ENCODE measurements around the gene ASB7.
"Not testable (repeated sequence)": the region's sequence is repeated elsewhere in the genome, so short reads cannot be mapped to it uniquely, and the experiment has no call there.

The ASB7 gene

GRCh38 chr15:100670505-100671021, 68.2 kb downstream of the ASB7 start:
- 74% methylated on average over 8 of the region's 8 CpGs for WGBS

DNA sequence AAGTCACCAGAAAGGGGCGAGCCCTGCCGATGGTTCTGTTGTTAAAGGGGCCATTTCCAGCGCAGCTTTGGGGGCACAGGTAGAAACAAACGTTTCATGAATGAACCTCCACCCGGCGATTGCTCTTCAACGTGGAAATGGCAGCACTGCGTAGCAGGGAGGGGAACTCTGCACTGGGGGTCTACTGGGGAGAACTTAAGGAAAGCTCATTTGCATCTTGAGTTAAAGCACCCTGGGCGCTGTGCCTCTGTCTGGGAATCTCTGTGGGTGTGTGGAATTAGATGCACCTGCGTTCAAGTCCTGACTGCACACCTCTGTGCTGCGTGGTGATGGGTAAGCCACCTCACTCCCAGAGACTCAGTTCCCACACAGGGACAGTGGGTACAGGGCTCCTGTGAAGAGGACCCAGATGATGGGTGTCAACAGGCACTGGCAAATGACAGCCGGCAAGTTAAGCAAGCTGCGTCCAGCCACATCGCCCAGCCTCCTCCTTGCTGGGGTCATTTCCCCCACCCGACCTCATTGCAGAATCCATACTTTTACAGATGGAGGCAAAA, 68.8 kb downstream of the ASB7 start:
- Histone ChIP-seq H3K9me3 (ENCODE audit: insufficient read depth, low read depth, low read length) (no peaks in the 10 kb centered on the region), H3K36me3 (ENCODE audit: insufficient read depth, low read length) (no peaks in the 10 kb centered on the region), H3K9ac (ENCODE audit: low read depth, low read length) (no peak overlapping the region), H3K27me3 (ENCODE audit: insufficient read depth, low read length) (no peaks in the 10 kb centered on the region), H3K4me3 (ENCODE audit: low read length) (no peak overlapping the region), H3K4me1 (ENCODE audit: insufficient read depth, low read length) (no peaks in the 10 kb centered on the region), H3K27ac (ENCODE audit: low read depth, low read length) (no peak overlapping the region)
- 92% methylated on average over 15 of the region's 15 CpGs for WGBS

More at GRCh38 chr15:100670505-100671021, 68.2 kb downstream of the ASB7 start:
- Histone ChIP-seq H3K27me3 (ENCODE audit: insufficient read depth, low read length) (no peaks in the 10 kb centered on the region), H3K36me3 (ENCODE audit: insufficient read depth, low read length) (no peaks in the 10 kb centered on the region), H3K9ac (ENCODE audit: low read depth, low read length) (no peak overlapping the region), H3K4me1 (ENCODE audit: insufficient read depth, low read length) (no peaks in the 10 kb centered on the region), H3K4me3 (ENCODE audit: low read length) (no peak overlapping the region), H3K27ac (ENCODE audit: low read depth, low read length) (no peak overlapping the region), H3K9me3 (ENCODE audit: insufficient read depth, low read depth, low read length) (no peaks in the 10 kb centered on the region)

DNA sequence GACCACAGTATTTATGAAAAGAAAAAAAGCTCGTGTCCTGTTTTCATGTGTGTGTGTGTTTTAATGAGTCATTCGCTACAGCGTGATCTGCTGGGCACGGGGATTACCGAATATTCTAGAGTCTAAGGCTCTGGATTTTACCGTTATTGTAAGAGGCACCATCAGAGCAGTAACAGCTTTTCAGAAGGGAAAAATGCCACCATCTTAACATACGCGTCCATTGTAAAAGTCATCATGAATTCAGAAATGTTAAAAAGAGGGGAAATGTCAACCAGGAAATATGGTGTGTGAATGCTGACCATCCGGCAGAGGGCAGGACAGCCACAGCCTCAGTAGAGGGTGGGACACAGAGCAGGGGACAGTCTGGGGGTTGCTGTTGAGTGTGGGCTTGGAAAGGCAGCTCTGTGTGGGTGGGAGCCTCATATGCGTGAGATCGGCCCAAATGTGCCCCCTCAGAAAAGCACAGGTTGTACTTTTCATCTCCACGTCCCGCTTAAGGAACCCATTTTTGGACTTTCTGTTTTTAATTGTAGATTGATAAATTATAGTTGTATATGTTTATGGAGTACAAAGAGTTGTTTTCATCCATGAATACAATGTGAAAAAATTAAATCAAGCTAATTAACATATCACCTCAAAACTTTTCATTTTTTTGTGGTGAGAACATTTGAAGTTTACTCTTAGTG, 69.6 kb downstream of the ASB7 start:
- no peak overlapping the region for H3K4me3 ChIP-seq (ENCODE audit: low read length)
- no peak overlapping the region for H3K27ac ChIP-seq (ENCODE audit: low read depth, low read length)
- no peaks in the 10 kb centered on the region for H3K36me3 ChIP-seq (ENCODE audit: insufficient read depth, low read length)
- 82% methylated on average over 13 of the region's 13 CpGs for WGBS
- no peaks in the 10 kb centered on the region for H3K4me1 ChIP-seq (ENCODE audit: insufficient read depth, low read length)
- no peak overlapping the region for H3K9ac ChIP-seq (ENCODE audit: low read depth, low read length)
- H3K9me3 ChIP-seq (ENCODE audit: insufficient read depth, low read depth, low read length), result no peaks in the 10 kb centered on the region
- H3K27me3 ChIP-seq (ENCODE audit: insufficient read depth, low read length), result no peaks in the 10 kb centered on the region

- no peak overlapping the region for H3K27ac ChIP-seq (ENCODE audit: low read depth, low read length)
- WGBS, result 72% methylated on average over 3 of the region's 5 CpGs
These were observed 70.6 kb downstream of the ASB7 start for GRCh38 chr15:100672959-100673358.

GRCh38 chr15:100679151-100679550, 76.8 kb downstream of the ASB7 start:
- not testable (repeated sequence) for H3K4me3 ChIP-seq (ENCODE audit: low read length); H3K4me1 ChIP-seq (ENCODE audit: insufficient read depth, low read length); H3K27ac ChIP-seq (ENCODE audit: low read depth, low read length); H3K27me3 ChIP-seq (ENCODE audit: insufficient read depth, low read length); H3K36me3 ChIP-seq (ENCODE audit: insufficient read depth, low read length); H3K9ac ChIP-seq (ENCODE audit: low read depth, low read length)
- WGBS, result 88% methylated on average over 5 of the region's 5 CpGs
- peaks cover 25% of the 10 kb centered on the region; the same call in 1 of the 2 replicates for H3K9me3 ChIP-seq (ENCODE audit: insufficient read depth, low read depth, low read length)

More at GRCh38 chr15:100672959-100673358, 70.6 kb downstream of the ASB7 start:
- H3K9me3 ChIP-seq (ENCODE audit: insufficient read depth, low read depth, low read length), result no peaks in the 10 kb centered on the region
- no peaks in the 10 kb centered on the region for H3K4me1 ChIP-seq (ENCODE audit: insufficient read depth, low read length)
- H3K4me3 ChIP-seq (ENCODE audit: low read length), result no peak overlapping the region
- no peaks in the 10 kb centered on the region for H3K36me3 ChIP-seq (ENCODE audit: insufficient read depth, low read length)
- H3K9ac ChIP-seq (ENCODE audit: low read depth, low read length), result no peak overlapping the region
- no peaks in the 10 kb centered on the region for H3K27me3 ChIP-seq (ENCODE audit: insufficient read depth, low read length)

- Histone ChIP-seq H3K27ac (ENCODE audit: low read depth, low read length) (no peak overlapping the region), H3K9me3 (ENCODE audit: insufficient read depth, low read depth, low read length) (peaks cover 25% of the 10 kb centered on the region; the same call in 1 of the 2 replicates), H3K4me3 (ENCODE audit: low read length) (no peak overlapping the region), H3K27me3 (ENCODE audit: insufficient read depth, low read length) (no peaks in the 10 kb centered on the region), H3K36me3 (ENCODE audit: insufficient read depth, low read length) (no peaks in the 10 kb centered on the region), H3K9ac (ENCODE audit: low read depth, low read length) (no peak overlapping the region), H3K4me1 (ENCODE audit: insufficient read depth, low read length) (no peaks in the 10 kb centered on the region)
- WGBS, result 79% methylated on average over 6 of the region's 6 CpGs
These were observed 78.3 kb downstream of the ASB7 start for GRCh38 chr15:100680726-100681125.

DNA sequence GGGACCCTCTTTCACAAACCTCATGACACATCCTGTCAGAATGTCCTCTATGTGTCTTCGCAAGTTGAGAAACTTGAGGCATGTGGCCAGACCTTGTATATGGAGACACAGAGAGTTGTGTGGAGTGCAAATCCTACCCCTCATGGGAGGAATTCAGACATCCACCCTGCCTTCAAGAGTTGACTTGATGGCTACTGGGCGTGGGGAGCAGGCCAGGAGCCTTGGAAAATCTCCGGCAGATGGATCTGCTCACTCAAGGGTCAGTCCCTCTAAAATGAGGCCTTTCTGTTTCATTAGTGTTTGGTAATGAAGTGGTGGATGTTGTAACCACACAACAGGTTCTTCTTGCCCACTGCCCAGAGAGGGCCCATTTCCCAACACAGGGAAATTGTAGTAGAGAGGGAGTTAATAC, 79.0 kb downstream of the ASB7 start:
- Histone ChIP-seq H3K27ac (ENCODE audit: low read depth, low read length) (no peak overlapping the region), H3K9me3 (ENCODE audit: insufficient read depth, low read depth, low read length) (peaks cover 25% of the 10 kb centered on the region; the same call in 1 of the 2 replicates), H3K27me3 (ENCODE audit: insufficient read depth, low read length) (no peaks in the 10 kb centered on the region), H3K9ac (ENCODE audit: low read depth, low read length) (no peak overlapping the region), H3K4me3 (ENCODE audit: low read length) (no peak overlapping the region), H3K4me1 (ENCODE audit: insufficient read depth, low read length) (no peaks in the 10 kb centered on the region), H3K36me3 (ENCODE audit: insufficient read depth, low read length) (no peaks in the 10 kb centered on the region)
- 95% methylated on average over 3 of the region's 3 CpGs for WGBS

DNA sequence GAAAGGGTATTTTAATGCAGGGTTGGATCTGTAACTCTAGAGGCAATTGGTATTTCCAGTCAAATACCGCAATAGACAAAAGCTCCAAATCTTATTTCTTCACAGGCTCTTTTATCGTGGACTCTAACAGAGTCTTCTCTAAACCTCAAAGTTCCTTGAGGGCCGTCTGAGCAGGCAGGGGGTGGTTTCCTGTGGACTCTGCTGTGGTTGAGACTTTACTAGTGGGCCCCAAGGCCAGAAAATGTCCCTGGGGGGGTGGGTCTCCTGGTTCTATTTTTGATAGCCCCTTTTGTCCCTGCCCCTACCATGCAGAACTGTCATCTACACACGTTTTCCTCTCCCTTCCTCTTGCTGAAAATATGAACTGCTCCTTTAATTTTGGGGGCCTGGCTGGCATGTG, 80.1 kb downstream of the ASB7 start:
- no peak overlapping the region for H3K27ac ChIP-seq (ENCODE audit: low read depth, low read length)
- H3K36me3 ChIP-seq (ENCODE audit: insufficient read depth, low read length), result no peaks in the 10 kb centered on the region
- peaks cover 25% of the 10 kb centered on the region; the same call in 1 of the 2 replicates for H3K9me3 ChIP-seq (ENCODE audit: insufficient read depth, low read depth, low read length)
- no peak overlapping the region for H3K4me3 ChIP-seq (ENCODE audit: low read length)
- 78% methylated on average over 4 of the region's 4 CpGs for WGBS
- H3K9ac ChIP-seq (ENCODE audit: low read depth, low read length), result no peak overlapping the region
- no peaks in the 10 kb centered on the region for H3K27me3 ChIP-seq (ENCODE audit: insufficient read depth, low read length)
- H3K4me1 ChIP-seq (ENCODE audit: insufficient read depth, low read length), result peaks cover 2% of the 10 kb centered on the region; the same call in 1 of the 2 replicates

DNA sequence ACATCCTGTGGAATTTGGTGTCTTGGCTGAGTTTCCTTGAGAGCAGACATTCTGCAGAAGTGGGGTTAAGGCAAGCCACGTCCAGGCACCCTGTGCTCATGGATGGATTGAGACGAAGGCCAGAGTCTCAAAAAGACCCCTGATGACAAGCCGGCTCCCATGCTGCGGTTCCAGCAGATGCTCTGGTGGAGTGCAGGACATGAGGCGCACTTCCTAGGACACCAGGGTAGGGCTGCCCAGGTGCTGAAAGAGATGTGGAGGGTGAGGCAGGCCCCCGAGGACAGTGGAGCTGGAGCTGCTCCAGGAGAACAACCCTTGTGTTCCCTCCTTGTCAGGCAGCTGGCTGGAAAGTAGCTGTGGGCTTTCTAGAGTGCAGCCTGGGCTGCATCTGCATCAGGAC, 81.0 kb downstream of the ASB7 start:
- peaks cover 25% of the 10 kb centered on the region; the same call in 1 of the 2 replicates for H3K9me3 ChIP-seq (ENCODE audit: insufficient read depth, low read depth, low read length)
- no peak overlapping the region for H3K4me3 ChIP-seq (ENCODE audit: low read length)
- H3K36me3 ChIP-seq (ENCODE audit: insufficient read depth, low read length), result no peaks in the 10 kb centered on the region
- 95% methylated on average over 6 of the region's 6 CpGs for WGBS
- no peaks in the 10 kb centered on the region for H3K27me3 ChIP-seq (ENCODE audit: insufficient read depth, low read length)
- no peak overlapping the region for H3K27ac ChIP-seq (ENCODE audit: low read depth, low read length)
- H3K4me1 ChIP-seq (ENCODE audit: insufficient read depth, low read length), result peaks cover 8% of the 10 kb centered on the region; the same call in 1 of the 2 replicates
- no peak overlapping the region for H3K9ac ChIP-seq (ENCODE audit: low read depth, low read length)

DNA sequence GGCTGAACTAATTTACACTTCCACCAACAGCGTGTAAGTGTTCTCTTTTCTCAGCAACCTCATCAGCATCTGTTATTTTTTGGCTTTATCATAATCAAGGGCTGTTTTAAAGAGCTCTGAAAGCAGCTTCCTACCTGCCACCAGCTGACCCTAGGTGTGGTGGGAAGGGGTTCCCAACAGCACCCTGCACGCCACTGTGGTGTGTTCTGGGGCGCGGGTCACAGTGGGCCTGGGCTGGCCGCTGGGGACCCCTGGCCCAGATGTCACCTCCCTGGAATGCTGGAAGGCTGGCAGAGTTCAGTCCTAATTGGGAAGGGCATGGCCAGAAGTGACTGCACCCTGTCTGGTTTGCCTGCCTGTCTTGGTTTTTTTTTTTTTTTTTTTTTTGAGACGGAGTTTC, 82.2 kb downstream of the ASB7 start:
- Histone ChIP-seq H3K9ac (ENCODE audit: low read depth, low read length) (no peak overlapping the region), H3K9me3 (ENCODE audit: insufficient read depth, low read depth, low read length) (peaks cover 20% of the 10 kb centered on the region; the same call in 1 of the 2 replicates), H3K27ac (ENCODE audit: low read depth, low read length) (no peak overlapping the region), H3K36me3 (ENCODE audit: insufficient read depth, low read length) (no peaks in the 10 kb centered on the region), H3K27me3 (ENCODE audit: insufficient read depth, low read length) (no peaks in the 10 kb centered on the region), H3K4me1 (ENCODE audit: insufficient read depth, low read length) (peaks cover 8% of the 10 kb centered on the region; the same call in 1 of the 2 replicates), H3K4me3 (ENCODE audit: low read length) (no peak overlapping the region)
- WGBS, result 95% methylated on average over 6 of the region's 6 CpGs

GRCh38 chr15:100686021-100686724, 83.8 kb downstream of the ASB7 start:
- 93% methylated on average over 23 of the region's 23 CpGs for WGBS
- Histone ChIP-seq H3K4me3 (ENCODE audit: low read length) (no peak overlapping the region), H3K27ac (ENCODE audit: low read depth, low read length) (no peak overlapping the region), H3K27me3 (ENCODE audit: insufficient read depth, low read length) (no peaks in the 10 kb centered on the region), H3K4me1 (ENCODE audit: insufficient read depth, low read length) (peaks cover 8% of the 10 kb centered on the region; the same call in 1 of the 2 replicates), H3K9me3 (ENCODE audit: insufficient read depth, low read depth, low read length) (peaks cover 7% of the 10 kb centered on the region; the same call in 1 of the 2 replicates), H3K36me3 (ENCODE audit: insufficient read depth, low read length) (no peaks in the 10 kb centered on the region), H3K9ac (ENCODE audit: low read depth, low read length) (no peak overlapping the region)
